HG03432 (cell line): ENCODE measurements around the gene LAMA3.
"Not testable (repeated sequence)": the region's sequence is repeated elsewhere in the genome, so short reads cannot be mapped to it uniquely, and the experiment has no call there.

Experiments
- ATAC-seq: cut with Tn5 transposase; IDR thresholded peaks from one replicate; pipeline ENCODE4 v1.9.1; 2021; ENCODE audit warnings: mild to moderate bottlenecking, moderate library complexity; ENCODE audit not compliant: unreplicated experiment

The LAMA3 gene

GRCh38 chr18:23703987-23704384 is 14.7 kb downstream of the LAMA3 start:
- no peak for ATAC-seq

- ATAC-seq: no peak
These were observed 15.6 kb downstream of the LAMA3 start for GRCh38 chr18:23704806-23705205.

GRCh38 chr18:23706971-23707640 is 17.9 kb downstream of the LAMA3 start:
- no peak for ATAC-seq

- no peak for ATAC-seq
These were observed 20.8 kb downstream of the LAMA3 start for GRCh38 chr18:23710068-23710527.

GRCh38 chr18:23710946-23711345 is 21.7 kb downstream of the LAMA3 start:
- no peak for ATAC-seq

GRCh38 chr18:23711426-23711825 is 22.2 kb downstream of the LAMA3 start:
- no peak for ATAC-seq

GRCh38 chr18:23712445-23712844 is 23.2 kb downstream of the LAMA3 start:
- ATAC-seq: no peak

GRCh38 chr18:23714576-23714975 is 25.3 kb downstream of the LAMA3 start:
- no peak for ATAC-seq

- not testable (repeated sequence) for ATAC-seq
These were observed 26.8 kb downstream of the LAMA3 start for GRCh38 chr18:23716079-23716478.

- no peak for ATAC-seq
These were observed 27.3 kb downstream of the LAMA3 start for GRCh38 chr18:23716516-23716915.

GRCh38 chr18:23716966-23717365 is 27.7 kb downstream of the LAMA3 start:
- ATAC-seq: no peak

- ATAC-seq: no peak
These were observed 29.0 kb downstream of the LAMA3 start for GRCh38 chr18:23718243-23718720.

- no peak for ATAC-seq
These were observed 29.5 kb downstream of the LAMA3 start for GRCh38 chr18:23718731-23719130.

GRCh38 chr18:23719634-23720201 is 30.5 kb downstream of the LAMA3 start:
- no peak for ATAC-seq

- no peak for ATAC-seq
These were observed 32.6 kb downstream of the LAMA3 start for GRCh38 chr18:23721696-23722480.

- ATAC-seq: no peak
These were observed 33.4 kb downstream of the LAMA3 start for GRCh38 chr18:23722646-23723045.

GRCh38 chr18:23723121-23723520 is 33.9 kb downstream of the LAMA3 start:
- no peak for ATAC-seq

- ATAC-seq: no peak
These were observed 35.4 kb downstream of the LAMA3 start for GRCh38 chr18:23724681-23725080.

- ATAC-seq: no peak
These were observed 36.1 kb downstream of the LAMA3 start for GRCh38 chr18:23725351-23725750.

- no peak for ATAC-seq
These were observed 36.8 kb downstream of the LAMA3 start for GRCh38 chr18:23725827-23726661.
